ENCODE data around the gene C6orf141. TPM values are rescaled to one million over a fixed set of nuclear protein-coding genes. Genes with fewer than 3 reads are reported as not detected.
A peak's percentile ranks its signal among the peaks of the same experiment; 100 is the strongest.

C6orf141 gene
- total and polyA plus RNA-seq, 4 donors, result 1.6 to 9.6 TPM; not detected in 2

DNA sequence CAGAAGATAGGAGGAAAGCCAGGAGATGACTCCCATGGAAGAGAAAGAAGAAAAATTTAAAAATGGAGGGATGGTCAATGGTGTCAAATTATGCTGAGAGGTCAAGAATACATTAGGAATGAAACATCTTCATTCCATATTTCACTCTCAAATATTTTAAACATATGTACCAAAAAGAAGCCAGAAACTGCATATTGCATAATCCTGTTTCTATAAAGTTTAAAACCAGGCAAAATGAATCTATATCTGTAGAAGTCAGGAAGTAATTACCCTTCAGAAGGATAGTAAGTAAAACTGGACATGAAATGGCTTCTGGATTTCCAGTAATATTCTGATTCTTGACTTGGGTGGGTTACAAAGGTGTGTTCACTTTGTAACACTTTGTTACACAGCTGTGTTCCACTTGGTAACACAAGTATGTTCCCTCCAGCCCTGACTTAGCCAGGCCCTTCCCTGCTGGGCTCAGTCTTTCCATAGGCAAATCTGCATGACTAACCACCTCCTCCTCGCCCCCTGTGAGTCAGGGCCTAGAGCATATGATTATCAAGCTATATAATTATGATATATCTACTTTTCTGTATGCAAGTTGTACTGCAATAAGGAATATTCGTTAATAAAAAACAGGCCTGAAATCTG lies 20.2 kb upstream of the C6orf141 start:
- H3K36me3 ChIP-seq (ENCODE audit: control insufficient read depth in 1 of 2, insufficient read depth in 2 of 2, low read length in 1 of 2), result no peaks in the 10 kb centered on the region
- ATAC-seq (ENCODE audit: low FRiP score) (no peak), DNase-seq (no peak)
- no peaks in the 10 kb centered on the region for H3K9me3 ChIP-seq (ENCODE audit: control insufficient read depth, low read length)
- no peak overlapping the region for H3K27ac ChIP-seq (ENCODE audit: low read depth in 1 of 2, low read length in 2 of 2)
- H3K4me3 ChIP-seq (ENCODE audit: low read length in 2 of 2), result no peak overlapping the region
- WGBS, 2 donors, result 63 to 70% methylated on average over 2 of the region's 2 CpGs
- H3K4me1 ChIP-seq (ENCODE audit: control insufficient read depth in 1 of 2, insufficient read depth in 2 of 2, low read length in 2 of 2), result no peaks in the 10 kb centered on the region
- intact Hi-C loops (cut with DNase I), result loop anchor here in 1 of 2 donors (5.0 kb wide), 2 partner anchors 77 to 317 kb away; no protein-coding TSS in a partner anchor
- no peaks in the 10 kb centered on the region for H3K27me3 ChIP-seq (ENCODE audit: control insufficient read depth in 1 of 2, insufficient read depth in 2 of 2, low read length in 1 of 2)

DNA sequence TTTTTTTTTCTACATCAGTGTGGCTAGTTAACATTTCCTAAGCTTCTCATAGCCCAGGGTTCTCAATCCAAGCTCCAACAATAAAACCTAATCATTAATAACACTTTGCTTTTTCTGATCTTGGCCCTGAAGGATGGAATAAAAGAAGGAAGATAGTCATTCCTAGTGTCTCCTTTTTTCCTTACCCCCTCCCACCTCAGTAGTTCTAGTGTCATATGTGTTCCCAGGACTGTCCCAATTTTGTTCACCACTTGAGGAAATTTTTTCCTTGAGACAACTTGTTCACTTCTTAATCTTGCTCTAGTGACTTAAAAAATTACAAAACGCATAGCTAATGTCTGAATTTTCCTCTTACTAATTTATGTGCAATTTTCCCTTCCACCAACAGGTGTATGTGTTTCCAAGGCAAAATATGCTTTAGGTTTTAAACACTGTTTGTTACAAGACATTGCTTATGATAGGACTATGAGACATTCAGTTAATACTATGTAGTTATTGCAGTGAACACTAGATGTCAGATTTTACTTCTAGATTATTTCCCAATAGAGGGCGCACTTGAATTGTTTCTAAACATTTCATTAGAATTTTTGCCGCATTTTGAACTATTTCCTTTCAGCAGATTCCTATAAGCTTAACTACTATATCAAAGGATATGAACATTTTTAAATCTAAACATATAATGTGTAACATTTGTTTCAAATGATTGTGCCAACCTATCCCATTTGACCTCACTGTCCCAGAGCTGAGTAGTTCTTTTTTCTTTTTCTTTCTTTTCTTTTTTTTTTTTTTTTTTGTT lies 18.5 kb upstream of the C6orf141 start:
- DNase-seq (no peak), ATAC-seq (ENCODE audit: low FRiP score) (peak; percentile 62)
- intact Hi-C loops (cut with DNase I), result loop anchor here in 1 of 2 donors (5.0 kb wide), 2 partner anchors 75 to 315 kb away; no protein-coding TSS in a partner anchor
- Histone ChIP-seq H3K4me3 (ENCODE audit: low read length in 2 of 2) (no peak overlapping the region), H3K36me3 (ENCODE audit: control insufficient read depth in 1 of 2, insufficient read depth in 2 of 2, low read length in 1 of 2) (no peaks in the 10 kb centered on the region), H3K27ac (ENCODE audit: low read depth in 1 of 2, low read length in 2 of 2) (no peak overlapping the region), H3K27me3 (ENCODE audit: control insufficient read depth in 1 of 2, insufficient read depth in 2 of 2, low read length in 1 of 2) (no peaks in the 10 kb centered on the region), H3K4me1 (ENCODE audit: control insufficient read depth in 1 of 2, insufficient read depth in 2 of 2, low read length in 2 of 2) (no peaks in the 10 kb centered on the region), H3K9me3 (ENCODE audit: control insufficient read depth, low read length) (no peaks in the 10 kb centered on the region)
- WGBS, 2 donors, result 6 to 10% methylated on average over 3 of the region's 3 CpGs

DNA sequence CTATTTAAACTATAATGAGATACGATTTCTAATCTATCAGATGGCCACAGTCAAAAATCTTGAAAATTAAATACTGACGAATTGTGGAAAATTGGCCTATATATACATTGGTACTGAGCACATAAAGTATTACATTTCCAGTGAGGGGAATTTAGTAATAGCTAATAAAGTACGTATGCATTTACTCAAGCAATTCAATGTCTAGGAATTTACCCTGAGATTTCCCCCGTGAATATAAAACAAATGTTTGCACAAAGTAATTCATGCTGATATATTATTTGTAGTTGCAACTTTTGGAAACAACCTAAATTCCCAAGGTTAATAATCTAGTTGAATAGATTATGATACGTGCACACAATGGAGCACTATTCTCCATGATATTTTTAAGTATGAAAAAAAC lies 14.7 kb upstream of the C6orf141 start:
- Histone ChIP-seq H3K4me1 (ENCODE audit: control insufficient read depth in 1 of 2, insufficient read depth in 2 of 2, low read length in 2 of 2) (no peaks in the 10 kb centered on the region), H3K36me3 (ENCODE audit: control insufficient read depth in 1 of 2, insufficient read depth in 2 of 2, low read length in 1 of 2) (no peaks in the 10 kb centered on the region), H3K4me3 (ENCODE audit: low read length in 2 of 2) (no peak overlapping the region), H3K27me3 (ENCODE audit: control insufficient read depth in 1 of 2, insufficient read depth in 2 of 2, low read length in 1 of 2) (no peaks in the 10 kb centered on the region), H3K9me3 (ENCODE audit: control insufficient read depth, low read length) (no peaks in the 10 kb centered on the region), H3K27ac (ENCODE audit: low read depth in 1 of 2, low read length in 2 of 2) (no peak overlapping the region)
- no peak for DNase-seq
- 51 to 68% methylated on average over 5 of the region's 5 CpGs for WGBS, 2 donors
- intact Hi-C loops (cut with DNase I), result loop anchor here in 1 of 2 donors (5.0 kb wide), 1 partner anchor 312 kb away; no protein-coding TSS in a partner anchor
- no peak for ATAC-seq (ENCODE audit: low FRiP score)

DNA sequence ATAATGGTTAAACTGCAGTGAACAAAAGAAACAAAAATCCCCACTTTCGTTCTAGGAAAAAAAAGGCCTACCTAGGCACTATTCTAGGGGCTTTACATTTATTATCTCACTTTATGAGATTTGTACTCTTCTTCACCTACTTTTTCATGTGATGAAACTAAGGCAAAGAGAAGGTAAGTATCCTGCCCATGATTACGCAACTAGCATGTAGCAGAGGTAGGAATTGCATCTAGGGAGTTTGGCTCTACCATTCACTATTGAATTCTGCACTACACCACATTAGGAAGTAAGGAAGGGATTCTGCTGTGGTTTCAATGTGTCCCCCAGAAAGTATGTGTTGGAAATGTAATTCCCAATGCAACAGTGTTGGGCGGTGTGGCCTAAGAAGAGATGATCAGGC lies 11.4 kb upstream of the C6orf141 start:
- no peaks in the 10 kb centered on the region for H3K9me3 ChIP-seq (ENCODE audit: control insufficient read depth, low read length)
- H3K4me3 ChIP-seq (ENCODE audit: low read length in 2 of 2), result no peak overlapping the region
- WGBS, 2 donors, result 96% methylated on average over 3 of the region's 3 CpGs
- no peak for DNase-seq
- no peaks in the 10 kb centered on the region for H3K4me1 ChIP-seq (ENCODE audit: control insufficient read depth in 1 of 2, insufficient read depth in 2 of 2, low read length in 2 of 2)
- H3K36me3 ChIP-seq (ENCODE audit: control insufficient read depth in 1 of 2, insufficient read depth in 2 of 2, low read length in 1 of 2), result no peaks in the 10 kb centered on the region
- intact Hi-C loops (cut with DNase I), result loop anchor here in 1 of 2 donors (5.0 kb wide), 1 partner anchor 308 kb away; no protein-coding TSS in a partner anchor
- no peak overlapping the region for H3K27ac ChIP-seq (ENCODE audit: low read depth in 1 of 2, low read length in 2 of 2)
- H3K27me3 ChIP-seq (ENCODE audit: control insufficient read depth in 1 of 2, insufficient read depth in 2 of 2, low read length in 1 of 2), result no peaks in the 10 kb centered on the region
- ATAC-seq (ENCODE audit: low FRiP score), result no peak

DNA sequence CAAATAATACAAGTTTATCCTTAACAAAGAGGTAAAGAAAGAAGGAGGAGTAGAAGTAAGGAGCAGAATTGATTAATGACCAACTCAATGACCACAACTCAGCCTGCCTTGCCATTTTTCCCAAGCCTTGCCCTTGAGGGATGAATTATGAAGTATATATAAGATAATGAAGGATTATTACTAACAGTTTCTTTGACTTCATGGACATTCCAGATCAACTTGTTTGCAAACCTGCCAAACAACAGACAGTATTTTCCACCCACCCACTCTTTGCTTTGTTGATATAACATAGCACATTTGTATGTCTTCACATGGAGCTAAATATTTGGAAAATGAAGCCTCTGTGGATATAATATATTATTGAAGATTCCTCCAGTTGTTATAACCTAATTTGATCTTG lies 9.9 kb upstream of the C6orf141 start:
- H3K4me1 ChIP-seq (ENCODE audit: control insufficient read depth in 1 of 2, insufficient read depth in 2 of 2, low read length in 2 of 2), result no peaks in the 10 kb centered on the region

DNA sequence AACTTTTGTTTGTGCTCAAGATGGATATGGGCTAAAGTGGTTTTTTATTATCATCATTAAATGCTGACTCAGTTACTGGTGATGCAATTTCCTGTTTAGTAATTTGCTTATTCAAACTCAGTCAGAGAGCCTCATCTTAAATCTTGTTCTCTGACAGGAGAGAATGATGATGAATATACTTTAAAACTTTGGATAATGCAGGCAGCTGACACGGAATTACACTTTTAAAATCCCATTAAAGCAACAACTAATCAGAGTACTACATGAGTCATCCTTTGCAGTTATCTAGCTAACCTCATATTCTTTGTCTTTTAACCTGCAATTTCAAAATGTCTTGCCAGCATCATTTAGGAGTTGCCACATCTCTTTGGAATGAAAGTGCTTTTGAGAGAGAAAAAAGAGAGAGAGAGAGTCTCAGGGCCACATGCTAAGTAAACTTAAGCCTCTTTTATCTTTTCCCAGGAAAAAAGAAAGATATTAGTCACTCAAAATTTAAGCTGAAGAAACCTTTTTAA lies 9.2 kb upstream of the C6orf141 start:
- H3K4me3 ChIP-seq (ENCODE audit: low read length in 2 of 2), result no peak overlapping the region
- 19 to 21% methylated on average over 1 of the region's 1 CpG for WGBS, 2 donors
- intact Hi-C loops (cut with DNase I), result no loop called here
- H3K9me3 ChIP-seq (ENCODE audit: control insufficient read depth, low read length), result no peaks in the 10 kb centered on the region
- DNase-seq, result no peak
- ATAC-seq (ENCODE audit: low FRiP score), result no peak
- H3K27me3 ChIP-seq (ENCODE audit: control insufficient read depth in 1 of 2, insufficient read depth in 2 of 2, low read length in 1 of 2), result no peaks in the 10 kb centered on the region
- no peaks in the 10 kb centered on the region for H3K4me1 ChIP-seq (ENCODE audit: control insufficient read depth in 1 of 2, insufficient read depth in 2 of 2, low read length in 2 of 2)
- no peak overlapping the region for H3K27ac ChIP-seq (ENCODE audit: low read depth in 1 of 2, low read length in 2 of 2)
- H3K36me3 ChIP-seq (ENCODE audit: control insufficient read depth in 1 of 2, insufficient read depth in 2 of 2, low read length in 1 of 2), result no peaks in the 10 kb centered on the region

More for the DNA sequence above, 9.9 kb upstream of the C6orf141 start:
- H3K4me3 ChIP-seq (ENCODE audit: low read length in 2 of 2), result no peak overlapping the region
- no peaks in the 10 kb centered on the region for H3K9me3 ChIP-seq (ENCODE audit: control insufficient read depth, low read length)
- H3K27ac ChIP-seq (ENCODE audit: low read depth in 1 of 2, low read length in 2 of 2), result no peak overlapping the region
- H3K27me3 ChIP-seq (ENCODE audit: control insufficient read depth in 1 of 2, insufficient read depth in 2 of 2, low read length in 1 of 2), result no peaks in the 10 kb centered on the region
- no peaks in the 10 kb centered on the region for H3K36me3 ChIP-seq (ENCODE audit: control insufficient read depth in 1 of 2, insufficient read depth in 2 of 2, low read length in 1 of 2)
- ATAC-seq (ENCODE audit: low FRiP score), result no peak
- intact Hi-C loops (cut with DNase I), result no loop called here
- no peak for DNase-seq

DNA sequence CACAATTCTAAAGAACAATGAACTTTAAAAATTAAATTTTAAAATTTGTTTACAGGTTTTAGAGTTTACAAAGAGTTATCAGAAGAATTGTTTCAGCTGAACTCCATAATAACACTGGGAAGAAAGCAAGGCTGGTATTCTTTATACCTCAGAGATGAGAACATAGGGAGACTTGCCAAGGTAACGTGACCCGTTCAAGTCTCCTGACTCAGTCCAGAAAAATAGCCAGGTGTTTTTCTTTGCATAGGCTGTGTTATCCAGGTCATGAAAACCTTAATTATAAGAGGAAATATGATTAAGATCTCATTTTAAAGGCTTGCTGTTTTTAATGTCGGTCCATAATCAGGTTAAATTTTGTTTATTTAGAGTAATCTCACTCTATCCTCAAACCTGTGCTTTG lies 8.5 kb upstream of the C6orf141 start:
- Histone ChIP-seq H3K4me3 (ENCODE audit: low read length in 2 of 2) (no peak overlapping the region), H3K9me3 (ENCODE audit: control insufficient read depth, low read length) (no peaks in the 10 kb centered on the region), H3K27me3 (ENCODE audit: control insufficient read depth in 1 of 2, insufficient read depth in 2 of 2, low read length in 1 of 2) (no peaks in the 10 kb centered on the region), H3K36me3 (ENCODE audit: control insufficient read depth in 1 of 2, insufficient read depth in 2 of 2, low read length in 1 of 2) (no peaks in the 10 kb centered on the region), H3K4me1 (ENCODE audit: control insufficient read depth in 1 of 2, insufficient read depth in 2 of 2, low read length in 2 of 2) (no peaks in the 10 kb centered on the region), H3K27ac (ENCODE audit: low read depth in 1 of 2, low read length in 2 of 2) (no peak overlapping the region)
- intact Hi-C loops (cut with DNase I), result no loop called here
- no peak for ATAC-seq (ENCODE audit: low FRiP score)
- 67 to 71% methylated on average over 3 of the region's 3 CpGs for WGBS, 2 donors
- no peak for DNase-seq

DNA sequence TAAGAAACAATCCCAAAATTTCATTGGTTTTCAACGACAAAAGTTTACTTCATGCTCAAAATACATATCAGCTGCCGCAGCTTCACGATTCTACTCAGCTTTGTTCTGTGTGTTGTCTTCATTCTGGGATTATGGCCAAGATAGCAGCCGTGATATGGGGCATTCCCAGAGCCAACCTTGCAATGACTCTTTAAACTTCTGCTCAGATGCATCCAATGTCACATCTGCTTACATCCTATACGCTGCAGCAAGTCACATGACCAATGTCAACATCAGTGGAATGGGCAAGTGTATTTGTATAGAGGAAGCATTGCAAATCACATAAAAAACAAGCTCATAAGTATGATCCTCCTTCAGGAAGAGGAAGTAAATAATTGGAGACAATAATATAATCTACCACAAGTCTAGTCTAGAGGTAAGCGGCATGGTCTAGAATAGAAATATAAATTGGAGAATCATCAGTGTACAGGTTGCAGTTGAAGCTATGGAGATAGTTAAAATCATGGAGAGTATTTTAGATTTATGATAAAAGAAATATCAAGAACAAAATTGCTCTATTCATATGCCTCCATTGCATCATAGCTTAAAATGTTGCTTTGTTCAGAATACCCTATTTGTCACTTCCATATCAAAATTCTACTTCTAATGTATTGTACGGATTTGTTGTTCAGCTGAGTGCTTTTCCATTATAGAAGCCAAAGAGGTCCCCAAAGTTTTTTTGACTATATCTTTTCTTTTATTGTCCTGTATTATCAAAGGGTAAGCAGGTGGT lies 7.2 kb upstream of the C6orf141 start:
- no peaks in the 10 kb centered on the region for H3K4me1 ChIP-seq (ENCODE audit: control insufficient read depth in 1 of 2, insufficient read depth in 2 of 2, low read length in 2 of 2)
- H3K4me3 ChIP-seq (ENCODE audit: low read length in 2 of 2), result no peak overlapping the region
- H3K27ac ChIP-seq (ENCODE audit: low read depth in 1 of 2, low read length in 2 of 2), result no peak overlapping the region
- WGBS, 2 donors, result 80 to 82% methylated on average over 7 of the region's 7 CpGs
- no peak for DNase-seq
- H3K27me3 ChIP-seq (ENCODE audit: control insufficient read depth in 1 of 2, insufficient read depth in 2 of 2, low read length in 1 of 2), result no peaks in the 10 kb centered on the region
- no peak for ATAC-seq (ENCODE audit: low FRiP score)
- H3K9me3 ChIP-seq (ENCODE audit: control insufficient read depth, low read length), result no peaks in the 10 kb centered on the region
- intact Hi-C loops (cut with DNase I), result no loop called here
- no peaks in the 10 kb centered on the region for H3K36me3 ChIP-seq (ENCODE audit: control insufficient read depth in 1 of 2, insufficient read depth in 2 of 2, low read length in 1 of 2)
